ENCODE measurements around the gene HMGCS2.

The HMGCS2 gene

GRCh38 chr1:119731741-119732430, 36.8 kb downstream of the HMGCS2 start:
- Histone ChIP-seq H3K9me3 (ENCODE audit: control insufficient read depth, insufficient read depth, low read length) (no peaks in the 10 kb centered on the region), H3K27ac (ENCODE audit: low read length) (no peak overlapping the region), H3K4me1 (ENCODE audit: control insufficient read depth, insufficient read depth, low read length) (no peaks in the 10 kb centered on the region), H3K4me3 (ENCODE audit: low read length) (no peak overlapping the region), H3K36me3 (ENCODE audit: control insufficient read depth, insufficient read depth, low read length) (peaks cover 66% of the 10 kb centered on the region), H3K27me3 (ENCODE audit: control insufficient read depth, insufficient read depth, low read length) (no peaks in the 10 kb centered on the region)
- no CpG with 5 or more reads among the region's 6 CpGs for WGBS (ENCODE audit: insufficient coverage, insufficient read length)
- DNase-seq (ENCODE audit: low read depth, low spot score) = no peak

- Histone ChIP-seq H3K4me1 (ENCODE audit: control insufficient read depth, insufficient read depth, low read length) (no peaks in the 10 kb centered on the region), H3K27ac (ENCODE audit: low read length) (no peak overlapping the region), H3K4me3 (ENCODE audit: low read length) (no peak overlapping the region), H3K27me3 (ENCODE audit: control insufficient read depth, insufficient read depth, low read length) (no peaks in the 10 kb centered on the region), H3K36me3 (ENCODE audit: control insufficient read depth, insufficient read depth, low read length) (peaks cover 66% of the 10 kb centered on the region), H3K9me3 (ENCODE audit: control insufficient read depth, insufficient read depth, low read length) (no peaks in the 10 kb centered on the region)
- no CpG with 5 or more reads among the region's 5 CpGs for WGBS (ENCODE audit: insufficient coverage, insufficient read length)
- DNase-seq (ENCODE audit: low read depth, low spot score) = no peak
These were observed 37.6 kb downstream of the HMGCS2 start for GRCh38 chr1:119731060-119731459.

- H3K27me3 ChIP-seq (ENCODE audit: control insufficient read depth, insufficient read depth, low read length) = no peaks in the 10 kb centered on the region
- no peak for DNase-seq (ENCODE audit: low read depth, low spot score)
- no peaks in the 10 kb centered on the region for H3K9me3 ChIP-seq (ENCODE audit: control insufficient read depth, insufficient read depth, low read length)
- peaks cover 67% of the 10 kb centered on the region; the same call in 1 of the 2 replicates for H3K36me3 ChIP-seq (ENCODE audit: control insufficient read depth, insufficient read depth, low read length)
- H3K27ac ChIP-seq (ENCODE audit: low read length) = no peak overlapping the region
- no peaks in the 10 kb centered on the region for H3K4me1 ChIP-seq (ENCODE audit: control insufficient read depth, insufficient read depth, low read length)
- no peak overlapping the region for H3K4me3 ChIP-seq (ENCODE audit: low read length)
These were observed 39.7 kb downstream of the HMGCS2 start for GRCh38 chr1:119729044-119729443.

GRCh38 chr1:119727991-119728390, 40.7 kb downstream of the HMGCS2 start:
- H3K4me3 ChIP-seq (ENCODE audit: low read length) = no peak overlapping the region
- H3K9me3 ChIP-seq (ENCODE audit: control insufficient read depth, insufficient read depth, low read length) = no peaks in the 10 kb centered on the region
- H3K27me3 ChIP-seq (ENCODE audit: control insufficient read depth, insufficient read depth, low read length) = no peaks in the 10 kb centered on the region
- no peak for DNase-seq (ENCODE audit: low read depth, low spot score)
- H3K4me1 ChIP-seq (ENCODE audit: control insufficient read depth, insufficient read depth, low read length) = no peaks in the 10 kb centered on the region
- WGBS (ENCODE audit: insufficient coverage, insufficient read length) = no CpG with 5 or more reads among the region's 1 CpG
- H3K36me3 ChIP-seq (ENCODE audit: control insufficient read depth, insufficient read depth, low read length) = peaks cover 74% of the 10 kb centered on the region
- H3K27ac ChIP-seq (ENCODE audit: low read length) = no peak overlapping the region

GRCh38 chr1:119725626-119726025, 43.1 kb downstream of the HMGCS2 start:
- Histone ChIP-seq H3K9me3 (ENCODE audit: control insufficient read depth, insufficient read depth, low read length) (no peaks in the 10 kb centered on the region), H3K36me3 (ENCODE audit: control insufficient read depth, insufficient read depth, low read length) (peaks cover 74% of the 10 kb centered on the region), H3K27me3 (ENCODE audit: control insufficient read depth, insufficient read depth, low read length) (no peaks in the 10 kb centered on the region), H3K4me3 (ENCODE audit: low read length) (no peak overlapping the region), H3K4me1 (ENCODE audit: control insufficient read depth, insufficient read depth, low read length) (0 out of 2 replicates have a peak, but pooled peaks cover 1% of the 10 kb centered on the region), H3K27ac (ENCODE audit: low read length) (no peak overlapping the region)
- WGBS (ENCODE audit: insufficient coverage, insufficient read length) = no CpG with 5 or more reads among the region's 5 CpGs
- no peak for DNase-seq (ENCODE audit: low read depth, low spot score)

- H3K27me3 ChIP-seq (ENCODE audit: control insufficient read depth, insufficient read depth, low read length) = no peaks in the 10 kb centered on the region
- H3K4me3 ChIP-seq (ENCODE audit: low read length) = no peak overlapping the region
- H3K27ac ChIP-seq (ENCODE audit: low read length) = no peak overlapping the region
- H3K36me3 ChIP-seq (ENCODE audit: control insufficient read depth, insufficient read depth, low read length) = peaks cover 72% of the 10 kb centered on the region
- WGBS (ENCODE audit: insufficient coverage, insufficient read length) = no CpG with 5 or more reads among the region's 8 CpGs
- 0 out of 2 replicates have a peak, but pooled peaks cover 2% of the 10 kb centered on the region for H3K4me1 ChIP-seq (ENCODE audit: control insufficient read depth, insufficient read depth, low read length)
- H3K9me3 ChIP-seq (ENCODE audit: control insufficient read depth, insufficient read depth, low read length) = no peaks in the 10 kb centered on the region
- no peak for DNase-seq (ENCODE audit: low read depth, low spot score)
These were observed 44.0 kb downstream of the HMGCS2 start for GRCh38 chr1:119724611-119725218.

- H3K27ac ChIP-seq (ENCODE audit: low read length) = no peak overlapping the region
- peaks cover 62% of the 10 kb centered on the region for H3K36me3 ChIP-seq (ENCODE audit: control insufficient read depth, insufficient read depth, low read length)
- H3K4me1 ChIP-seq (ENCODE audit: control insufficient read depth, insufficient read depth, low read length) = 0 out of 2 replicates have a peak, but pooled peaks cover 2% of the 10 kb centered on the region
- no peaks in the 10 kb centered on the region for H3K9me3 ChIP-seq (ENCODE audit: control insufficient read depth, insufficient read depth, low read length)
- no peak overlapping the region for H3K4me3 ChIP-seq (ENCODE audit: low read length)
- H3K27me3 ChIP-seq (ENCODE audit: control insufficient read depth, insufficient read depth, low read length) = no peaks in the 10 kb centered on the region
- DNase-seq (ENCODE audit: low read depth, low spot score) = no peak
- WGBS (ENCODE audit: insufficient coverage, insufficient read length) = no CpG with 5 or more reads among the region's 5 CpGs
These were observed 46.8 kb downstream of the HMGCS2 start for GRCh38 chr1:119721896-119722295.

GRCh38 chr1:119720866-119721440, 47.8 kb downstream of the HMGCS2 start:
- Histone ChIP-seq H3K9me3 (ENCODE audit: control insufficient read depth, insufficient read depth, low read length) (no peaks in the 10 kb centered on the region), H3K27me3 (ENCODE audit: control insufficient read depth, insufficient read depth, low read length) (no peaks in the 10 kb centered on the region), H3K27ac (ENCODE audit: low read length) (no peak overlapping the region), H3K36me3 (ENCODE audit: control insufficient read depth, insufficient read depth, low read length) (peaks cover 53% of the 10 kb centered on the region), H3K4me1 (ENCODE audit: control insufficient read depth, insufficient read depth, low read length) (0 out of 2 replicates have a peak, but pooled peaks cover 3% of the 10 kb centered on the region), H3K4me3 (ENCODE audit: low read length) (no peak overlapping the region)
- DNase-seq (ENCODE audit: low read depth, low spot score) = no peak
- no CpG with 5 or more reads among the region's 11 CpGs for WGBS (ENCODE audit: insufficient coverage, insufficient read length)

GRCh38 chr1:119718972-119719371, 49.7 kb downstream of the HMGCS2 start:
- H3K4me3 ChIP-seq (ENCODE audit: low read length) = no peak overlapping the region
- DNase-seq (ENCODE audit: low read depth, low spot score) = no peak
- WGBS (ENCODE audit: insufficient coverage, insufficient read length) = no CpG with 5 or more reads among the region's 3 CpGs
- H3K27me3 ChIP-seq (ENCODE audit: control insufficient read depth, insufficient read depth, low read length) = no peaks in the 10 kb centered on the region
- H3K4me1 ChIP-seq (ENCODE audit: control insufficient read depth, insufficient read depth, low read length) = peaks cover 7% of the 10 kb centered on the region; the same call in 1 of the 2 replicates
- H3K9me3 ChIP-seq (ENCODE audit: control insufficient read depth, insufficient read depth, low read length) = no peaks in the 10 kb centered on the region
- no peak overlapping the region for H3K27ac ChIP-seq (ENCODE audit: low read length)
- H3K36me3 ChIP-seq (ENCODE audit: control insufficient read depth, insufficient read depth, low read length) = peaks cover 34% of the 10 kb centered on the region

GRCh38 chr1:119718409-119718808, 50.3 kb downstream of the HMGCS2 start:
- no peak overlapping the region for H3K4me3 ChIP-seq (ENCODE audit: low read length)
- H3K36me3 ChIP-seq (ENCODE audit: control insufficient read depth, insufficient read depth, low read length) = peaks cover 29% of the 10 kb centered on the region
- no peak for DNase-seq (ENCODE audit: low read depth, low spot score)
- peaks cover 7% of the 10 kb centered on the region; the same call in 1 of the 2 replicates for H3K4me1 ChIP-seq (ENCODE audit: control insufficient read depth, insufficient read depth, low read length)
- no peaks in the 10 kb centered on the region for H3K9me3 ChIP-seq (ENCODE audit: control insufficient read depth, insufficient read depth, low read length)
- H3K27me3 ChIP-seq (ENCODE audit: control insufficient read depth, insufficient read depth, low read length) = no peaks in the 10 kb centered on the region
- H3K27ac ChIP-seq (ENCODE audit: low read length) = no peak overlapping the region

All from iPS DF 6.9 (cell line).